ENCODE data around the gene ASTL. TPM values are rescaled to one million over a fixed set of nuclear protein-coding genes. Genes with fewer than 3 reads are reported as not detected.

The ASTL gene
- total and polyA plus RNA-seq, 4 donors = 0.57 to 0.62 TPM; not detected in 2

DNA sequence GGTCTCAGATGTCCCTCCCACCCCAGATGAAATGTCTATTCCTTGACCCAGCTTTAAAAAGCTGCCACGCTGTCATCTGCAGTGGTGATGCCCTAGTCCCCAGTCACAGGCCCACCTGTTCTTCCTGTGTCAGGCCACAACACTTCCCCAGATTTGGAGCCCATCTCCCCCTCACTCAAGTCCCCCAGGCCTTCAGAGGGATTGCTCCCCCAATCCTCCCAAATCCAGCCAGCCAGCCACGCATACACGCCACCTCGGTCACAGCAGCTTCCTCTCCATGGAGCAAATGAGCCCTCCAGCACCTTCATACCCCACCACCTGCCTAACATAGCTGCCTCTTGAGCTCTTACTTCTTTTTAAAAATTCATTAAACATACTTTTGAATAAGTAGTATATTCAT lies 7.8 kb downstream of the ASTL start:
- 95 to 98% methylated on average over 4 of the region's 4 CpGs for WGBS, 2 donors
- no peak overlapping the region for H3K4me3 ChIP-seq (ENCODE audit: low read length in 2 of 2)
- no peaks in the 10 kb centered on the region for H3K27me3 ChIP-seq (ENCODE audit: control insufficient read depth in 1 of 2, insufficient read depth in 2 of 2, low read length in 1 of 2)
- DNase-seq = no peak
- H3K4me1 ChIP-seq (ENCODE audit: control insufficient read depth in 1 of 2, insufficient read depth in 2 of 2, low read length in 2 of 2) = no peaks in the 10 kb centered on the region
- H3K36me3 ChIP-seq (ENCODE audit: control insufficient read depth in 1 of 2, insufficient read depth in 2 of 2, low read length in 1 of 2) = no peaks in the 10 kb centered on the region
- intact Hi-C loops (cut with DNase I) = loop anchor here in 1 of 2 donors (10.0 kb wide), 1 partner anchor 374 kb away; the partner anchor contains the start of gene NEURL3
- ATAC-seq (ENCODE audit: low FRiP score) = no peak
- no peaks in the 10 kb centered on the region for H3K9me3 ChIP-seq (ENCODE audit: control insufficient read depth, low read length)
- no peak overlapping the region for H3K27ac ChIP-seq (ENCODE audit: low read depth in 1 of 2, low read length in 2 of 2)

DNA sequence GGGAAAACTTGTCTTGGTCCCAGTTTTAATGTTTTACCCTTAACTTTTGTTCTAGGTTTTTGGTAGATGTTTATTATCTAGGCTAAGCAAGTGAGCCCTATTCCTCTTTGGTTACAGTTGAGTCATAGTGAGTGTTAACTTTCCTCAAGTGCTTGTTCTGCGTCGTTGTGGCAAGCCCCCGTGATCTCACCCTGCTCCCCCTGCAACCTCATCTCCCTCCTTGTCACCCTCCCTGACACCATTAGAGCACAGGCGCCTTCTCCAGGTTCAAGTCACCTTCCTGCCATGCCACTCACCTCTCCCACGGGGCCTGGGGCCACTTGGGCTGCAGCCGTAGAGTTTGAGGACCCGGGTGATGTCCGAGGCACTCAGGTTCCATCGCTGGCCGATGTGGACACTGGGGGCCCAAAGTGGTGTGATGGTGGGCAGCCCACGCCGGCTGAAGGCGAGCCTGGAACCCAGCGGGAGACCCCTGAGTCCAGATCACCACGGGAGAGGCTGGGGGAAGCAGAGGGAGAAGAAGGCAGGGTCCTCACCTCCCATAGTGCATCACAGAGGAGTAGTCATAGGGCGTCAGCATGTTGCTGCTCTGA lies 8.7 kb downstream of the ASTL start:
- DNase-seq (no peak), ATAC-seq (ENCODE audit: low FRiP score) (no peak)
- H3K9me3 ChIP-seq (ENCODE audit: control insufficient read depth, low read length) = no peaks in the 10 kb centered on the region
- no peaks in the 10 kb centered on the region for H3K4me1 ChIP-seq (ENCODE audit: control insufficient read depth in 1 of 2, insufficient read depth in 2 of 2, low read length in 2 of 2)
- no peak overlapping the region for H3K27ac ChIP-seq (ENCODE audit: low read depth in 1 of 2, low read length in 2 of 2)
- H3K4me3 ChIP-seq (ENCODE audit: low read length in 2 of 2) = no peak overlapping the region
- intact Hi-C loops (cut with DNase I) = loop anchor here in 1 of 2 donors (10.0 kb wide), 1 partner anchor 375 kb away; the partner anchor contains the start of gene NEURL3
- no peaks in the 10 kb centered on the region for H3K27me3 ChIP-seq (ENCODE audit: control insufficient read depth in 1 of 2, insufficient read depth in 2 of 2, low read length in 1 of 2)
- 86 to 87% methylated on average over 16 of the region's 16 CpGs for WGBS, 2 donors
- H3K36me3 ChIP-seq (ENCODE audit: control insufficient read depth in 1 of 2, insufficient read depth in 2 of 2, low read length in 1 of 2) = no peaks in the 10 kb centered on the region

DNA sequence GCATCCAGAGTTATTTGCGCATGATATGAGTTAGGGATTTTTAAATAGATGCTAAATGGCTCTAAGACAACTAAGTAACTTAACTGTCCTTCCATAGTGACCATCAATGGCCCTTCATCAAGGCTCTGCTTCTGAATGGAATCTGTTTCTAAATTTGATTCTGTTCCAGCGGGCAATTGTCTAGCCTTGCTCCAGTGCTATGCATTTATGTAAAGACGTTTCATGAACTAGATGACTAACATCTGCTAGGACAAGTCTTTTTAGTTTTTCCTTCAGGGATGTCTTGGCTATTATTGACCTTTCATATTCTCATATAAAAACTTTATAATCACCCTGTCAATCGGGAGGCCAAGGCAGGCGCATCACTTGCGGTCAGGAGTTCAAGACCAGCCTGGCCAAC lies 9.8 kb downstream of the ASTL start:
- ATAC-seq (ENCODE audit: low FRiP score) (no peak), DNase-seq (no peak)
- no peaks in the 10 kb centered on the region for H3K36me3 ChIP-seq (ENCODE audit: control insufficient read depth in 1 of 2, insufficient read depth in 2 of 2, low read length in 1 of 2)
- WGBS, 2 donors = 87 to 91% methylated on average over 6 of the region's 6 CpGs
- no peaks in the 10 kb centered on the region for H3K9me3 ChIP-seq (ENCODE audit: control insufficient read depth, low read length)
- H3K4me3 ChIP-seq (ENCODE audit: low read length in 2 of 2) = no peak overlapping the region
- no peaks in the 10 kb centered on the region for H3K27me3 ChIP-seq (ENCODE audit: control insufficient read depth in 1 of 2, insufficient read depth in 2 of 2, low read length in 1 of 2)
- intact Hi-C loops (cut with DNase I) = no loop called here
- no peak overlapping the region for H3K27ac ChIP-seq (ENCODE audit: low read depth in 1 of 2, low read length in 2 of 2)
- no peaks in the 10 kb centered on the region for H3K4me1 ChIP-seq (ENCODE audit: control insufficient read depth in 1 of 2, insufficient read depth in 2 of 2, low read length in 2 of 2)

DNA sequence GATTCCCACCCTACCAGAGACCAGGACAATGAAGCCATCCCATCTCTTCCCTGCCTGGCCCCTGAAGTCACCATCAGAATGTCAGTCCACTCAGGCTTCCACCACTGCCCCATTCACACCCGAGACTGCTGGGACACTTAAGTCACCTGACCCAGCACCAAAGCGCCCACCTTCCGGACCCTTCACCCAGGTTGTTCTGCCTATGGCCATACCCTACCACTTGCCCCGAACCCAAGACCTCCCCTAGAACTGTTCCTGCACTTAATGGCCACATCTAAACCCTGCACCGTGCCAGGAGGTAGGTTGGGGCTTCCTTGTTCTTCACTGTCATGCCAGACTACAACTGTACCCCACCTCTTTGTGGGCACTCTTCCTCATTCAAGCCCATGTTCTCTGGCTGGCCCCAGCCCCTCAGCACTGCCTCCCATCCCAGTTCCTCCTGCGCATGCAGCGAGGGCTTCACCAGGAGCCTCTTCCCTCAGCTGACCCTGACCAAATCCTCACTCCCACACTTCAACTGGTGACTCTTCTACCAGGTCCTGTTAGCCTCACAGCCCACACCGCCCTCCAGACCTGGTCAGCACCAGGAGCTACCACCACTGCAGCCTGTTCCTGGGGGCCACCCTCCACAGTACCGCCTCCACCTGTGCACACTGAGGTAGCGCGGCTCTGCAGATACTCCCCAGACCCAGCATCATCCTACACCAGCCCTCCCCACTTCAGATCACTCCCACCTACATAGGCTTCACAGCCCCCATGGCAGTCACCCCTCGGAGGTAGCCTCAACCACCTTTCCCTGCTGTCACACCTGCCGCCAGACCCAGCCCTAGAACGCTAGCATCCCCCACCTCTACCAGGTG lies 13.7 kb downstream of the ASTL start:
- Histone ChIP-seq H3K4me1 (ENCODE audit: control insufficient read depth in 1 of 2, insufficient read depth in 2 of 2, low read length in 2 of 2) (no peaks in the 10 kb centered on the region), H3K9me3 (ENCODE audit: control insufficient read depth, low read length) (no peaks in the 10 kb centered on the region), H3K36me3 (ENCODE audit: control insufficient read depth in 1 of 2, insufficient read depth in 2 of 2, low read length in 1 of 2) (no peaks in the 10 kb centered on the region), H3K27me3 (ENCODE audit: control insufficient read depth in 1 of 2, insufficient read depth in 2 of 2, low read length in 1 of 2) (no peaks in the 10 kb centered on the region), H3K4me3 (ENCODE audit: low read length in 2 of 2) (no peak overlapping the region), H3K27ac (ENCODE audit: low read depth in 1 of 2, low read length in 2 of 2) (no peak overlapping the region)
- ATAC-seq (ENCODE audit: low FRiP score) (no peak), DNase-seq (no peak)
- 94 to 95% methylated on average over 14 of the region's 14 CpGs for WGBS, 2 donors
- intact Hi-C loops (cut with DNase I) = no loop called here

DNA sequence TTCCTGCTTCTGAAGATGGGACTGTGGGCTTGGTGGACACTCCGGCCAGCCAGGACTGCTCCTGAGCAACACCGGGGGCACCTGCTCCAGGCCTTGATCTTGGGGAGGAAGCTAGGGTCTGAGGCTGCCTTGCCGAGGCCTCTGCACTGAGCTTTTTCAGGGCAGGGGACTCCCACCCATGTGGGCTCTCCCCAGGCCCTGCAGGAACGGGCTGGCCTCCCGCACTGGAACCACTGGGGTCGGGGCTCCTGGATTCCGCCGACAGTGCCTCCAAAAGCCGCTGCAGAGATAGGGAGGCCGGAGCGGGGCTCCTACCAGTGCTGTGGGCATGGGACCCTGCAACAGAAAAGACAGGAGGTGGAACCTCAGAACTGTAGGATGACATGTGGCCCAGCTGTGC lies 14.4 kb downstream of the ASTL start:
- Histone ChIP-seq H3K4me3 (ENCODE audit: low read length in 2 of 2) (no peak overlapping the region), H3K27ac (ENCODE audit: low read depth in 1 of 2, low read length in 2 of 2) (no peak overlapping the region), H3K4me1 (ENCODE audit: control insufficient read depth in 1 of 2, insufficient read depth in 2 of 2, low read length in 2 of 2) (no peaks in the 10 kb centered on the region), H3K27me3 (ENCODE audit: control insufficient read depth in 1 of 2, insufficient read depth in 2 of 2, low read length in 1 of 2) (no peaks in the 10 kb centered on the region), H3K36me3 (ENCODE audit: control insufficient read depth in 1 of 2, insufficient read depth in 2 of 2, low read length in 1 of 2) (no peaks in the 10 kb centered on the region), H3K9me3 (ENCODE audit: control insufficient read depth, low read length) (no peaks in the 10 kb centered on the region)
- intact Hi-C loops (cut with DNase I) = no loop called here
- ATAC-seq (ENCODE audit: low FRiP score) (no peak), DNase-seq (no peak)
- WGBS, 2 donors = 94% methylated on average over 11 of the region's 11 CpGs

DNA sequence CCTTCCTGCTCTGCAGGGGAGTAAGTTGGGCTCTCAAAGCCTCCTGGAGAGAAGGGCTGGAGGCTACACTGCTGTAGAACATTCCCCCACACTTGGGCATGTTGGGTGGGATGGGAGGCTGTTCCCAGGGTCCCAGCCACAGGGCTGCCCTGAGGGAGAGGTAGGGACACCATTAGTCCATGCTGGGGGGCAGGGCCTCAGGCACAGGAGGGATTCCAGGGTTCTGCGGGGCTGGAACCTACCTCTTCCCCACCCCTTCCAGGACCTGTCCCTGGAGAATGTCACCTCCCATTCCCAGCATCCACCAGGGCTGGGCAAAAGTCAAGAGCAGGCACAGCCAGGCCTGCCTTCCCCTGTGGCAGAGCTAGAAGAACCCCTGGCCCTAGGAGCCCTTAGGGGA lies 15.0 kb downstream of the ASTL start:
- no peaks in the 10 kb centered on the region for H3K36me3 ChIP-seq (ENCODE audit: control insufficient read depth in 1 of 2, insufficient read depth in 2 of 2, low read length in 1 of 2)
- no peaks in the 10 kb centered on the region for H3K9me3 ChIP-seq (ENCODE audit: control insufficient read depth, low read length)
- 90 to 100% methylated on average over 1 of the region's 1 CpG for WGBS, 2 donors
- no peaks in the 10 kb centered on the region for H3K27me3 ChIP-seq (ENCODE audit: control insufficient read depth in 1 of 2, insufficient read depth in 2 of 2, low read length in 1 of 2)
- ATAC-seq (ENCODE audit: low FRiP score) (no peak), DNase-seq (no peak)
- H3K4me3 ChIP-seq (ENCODE audit: low read length in 2 of 2) = no peak overlapping the region
- no peak overlapping the region for H3K27ac ChIP-seq (ENCODE audit: low read depth in 1 of 2, low read length in 2 of 2)
- intact Hi-C loops (cut with DNase I) = no loop called here
- no peaks in the 10 kb centered on the region for H3K4me1 ChIP-seq (ENCODE audit: control insufficient read depth in 1 of 2, insufficient read depth in 2 of 2, low read length in 2 of 2)

DNA sequence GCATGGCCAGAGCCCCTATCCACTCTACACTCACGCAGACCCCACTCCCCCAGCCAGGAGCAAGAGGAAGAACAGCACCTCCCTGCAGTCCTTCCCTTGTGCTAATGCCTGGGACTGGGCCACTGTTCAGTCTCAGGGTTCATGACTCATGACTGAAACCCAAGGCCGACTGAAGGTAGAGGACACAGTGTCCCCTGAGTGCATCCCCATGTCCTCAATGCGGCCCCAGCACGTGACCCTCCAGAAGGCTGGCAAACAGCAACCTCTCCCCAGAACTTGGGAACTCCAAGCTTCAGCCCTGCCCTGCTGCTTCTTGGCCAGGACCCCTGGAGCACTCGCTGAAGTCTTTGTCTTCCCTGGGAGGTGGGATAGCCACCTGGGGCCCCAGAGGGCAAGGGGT lies 15.9 kb downstream of the ASTL start:
- intact Hi-C loops (cut with DNase I) = no loop called here
- no peak overlapping the region for H3K4me3 ChIP-seq (ENCODE audit: low read length in 2 of 2)
- no peak overlapping the region for H3K27ac ChIP-seq (ENCODE audit: low read depth in 1 of 2, low read length in 2 of 2)
- DNase-seq (no peak), ATAC-seq (ENCODE audit: low FRiP score) (no peak)
- no peaks in the 10 kb centered on the region for H3K4me1 ChIP-seq (ENCODE audit: control insufficient read depth in 1 of 2, insufficient read depth in 2 of 2, low read length in 2 of 2)
- no peaks in the 10 kb centered on the region for H3K9me3 ChIP-seq (ENCODE audit: control insufficient read depth, low read length)
- WGBS, 2 donors = 93 to 96% methylated on average over 5 of the region's 5 CpGs
- no peaks in the 10 kb centered on the region for H3K36me3 ChIP-seq (ENCODE audit: control insufficient read depth in 1 of 2, insufficient read depth in 2 of 2, low read length in 1 of 2)
- H3K27me3 ChIP-seq (ENCODE audit: control insufficient read depth in 1 of 2, insufficient read depth in 2 of 2, low read length in 1 of 2) = no peaks in the 10 kb centered on the region

DNA sequence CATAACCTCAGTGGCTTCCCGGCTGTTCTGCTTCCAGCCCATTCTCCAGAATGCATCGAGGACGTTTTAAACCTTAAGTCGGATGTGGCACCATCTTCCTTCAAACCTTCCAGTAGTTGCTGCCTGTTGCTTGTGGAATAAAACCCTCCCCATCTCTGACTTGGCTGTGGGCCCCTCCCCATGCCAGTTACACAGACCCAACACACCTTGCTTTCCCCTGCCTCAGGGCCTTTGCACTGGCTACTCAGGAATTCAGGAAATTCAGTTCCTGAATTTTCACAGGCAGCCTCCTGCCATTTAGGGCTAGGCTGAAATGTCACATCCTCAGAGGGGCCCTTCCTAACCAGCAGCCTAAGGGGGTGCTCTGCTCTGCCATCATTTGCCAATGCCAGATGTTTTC lies 16.9 kb downstream of the ASTL start:
- H3K4me1 ChIP-seq (ENCODE audit: control insufficient read depth in 1 of 2, insufficient read depth in 2 of 2, low read length in 2 of 2) = no peaks in the 10 kb centered on the region
- no peaks in the 10 kb centered on the region for H3K36me3 ChIP-seq (ENCODE audit: control insufficient read depth in 1 of 2, insufficient read depth in 2 of 2, low read length in 1 of 2)
- WGBS, 2 donors = 90 to 93% methylated on average over 4 of the region's 4 CpGs
- H3K4me3 ChIP-seq (ENCODE audit: low read length in 2 of 2) = no peak overlapping the region
- ATAC-seq (ENCODE audit: low FRiP score) (no peak), DNase-seq (no peak)
- intact Hi-C loops (cut with DNase I) = no loop called here
- H3K27ac ChIP-seq (ENCODE audit: low read depth in 1 of 2, low read length in 2 of 2) = no peak overlapping the region
- no peaks in the 10 kb centered on the region for H3K27me3 ChIP-seq (ENCODE audit: control insufficient read depth in 1 of 2, insufficient read depth in 2 of 2, low read length in 1 of 2)
- no peaks in the 10 kb centered on the region for H3K9me3 ChIP-seq (ENCODE audit: control insufficient read depth, low read length)

DNA sequence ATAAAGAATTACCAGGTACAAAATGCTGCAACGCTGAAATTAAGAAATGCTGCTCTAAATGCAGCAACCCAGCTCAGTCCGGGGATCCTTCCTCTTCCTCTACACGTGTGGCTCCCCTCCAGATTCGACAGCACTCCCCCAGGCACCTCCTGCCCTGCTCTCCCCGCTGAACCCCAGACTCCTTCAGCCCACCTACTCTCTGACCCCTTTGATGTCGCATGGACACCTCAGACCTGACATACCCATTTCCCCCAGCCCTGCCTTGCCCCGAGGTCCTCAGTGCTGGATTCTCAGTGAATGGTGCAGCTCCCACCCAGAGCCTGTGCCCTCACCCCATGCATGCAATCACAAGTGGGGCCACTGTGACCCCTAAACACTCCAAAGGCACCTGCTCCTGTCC lies 17.3 kb downstream of the ASTL start:
- DNase-seq (no peak), ATAC-seq (ENCODE audit: low FRiP score) (no peak)
- H3K9me3 ChIP-seq (ENCODE audit: control insufficient read depth, low read length) = no peaks in the 10 kb centered on the region
- WGBS, 2 donors = 63 to 71% methylated on average over 7 of the region's 7 CpGs
- H3K4me1 ChIP-seq (ENCODE audit: control insufficient read depth in 1 of 2, insufficient read depth in 2 of 2, low read length in 2 of 2) = no peaks in the 10 kb centered on the region
- intact Hi-C loops (cut with DNase I) = no loop called here
- H3K4me3 ChIP-seq (ENCODE audit: low read length in 2 of 2) = no peak overlapping the region
- no peaks in the 10 kb centered on the region for H3K27me3 ChIP-seq (ENCODE audit: control insufficient read depth in 1 of 2, insufficient read depth in 2 of 2, low read length in 1 of 2)
- no peaks in the 10 kb centered on the region for H3K36me3 ChIP-seq (ENCODE audit: control insufficient read depth in 1 of 2, insufficient read depth in 2 of 2, low read length in 1 of 2)
- H3K27ac ChIP-seq (ENCODE audit: low read depth in 1 of 2, low read length in 2 of 2) = no peak overlapping the region

Data from aorta (tissue), 5 donors.